Thyroid gland (tissue), 4 donors: Measurements from ENCODE around the gene KRT26. TPM values are rescaled to one million over a fixed set of nuclear protein-coding genes. Genes with fewer than 3 reads are reported as not detected.

ENCODE experiments used
- DNase-seq, 2 donors: peaks; one replicate each; pipeline ENCODE4 v3.0.0-alpha.2; 2019
- H3K27ac ChIP-seq, 3 donors: fragments of 200-600 bp; sonication (generic); 1 replicate in 2 of 3; 2 replicates in 1 of 3; pipeline ENCODE4 v1.5.1; 2016 to 2019; ENCODE audit warnings: mild to moderate bottlenecking in 1 of 3, moderate library complexity in 1 of 3
- H3K27me3 ChIP-seq: fragments of 200-600 bp; sonication (generic); one replicate; pipeline ENCODE4 v1.5.1; 2019
- H3K36me3 ChIP-seq, 2 donors: fragments of 200-600 bp; sonication (generic); one replicate each; pipeline ENCODE4 v1.5.1; 2016 to 2019
- H3K4me1 ChIP-seq, 2 donors: fragments of 200-600 bp; sonication (generic); one replicate each; pipeline ENCODE4 v1.5.1; 2017 to 2019
- H3K4me3 ChIP-seq, 3 donors: fragments of 200-600 bp; sonication (generic); replicated peaks in 1 of 3; 1 replicate in 2 of 3; 2 replicates in 1 of 3; pipeline ENCODE4 v1.5.1; 2016; ENCODE audit warnings: mild to moderate bottlenecking in 1 of 3
- H3K9me3 ChIP-seq: fragments of 200-600 bp; sonication (generic); one replicate; pipeline ENCODE4 v1.5.1; 2017
- POLR2A ChIP-seq, 2 donors: fragments of 450-650 bp; IDR thresholded peaks; one replicate each; pipeline ENCODE4 v1.6.1; 2017; ENCODE audit warnings: antibody characterized with exemption in 2 of 2, mild to moderate bottlenecking in 2 of 2, moderate library complexity in 1 of 2
- WGBS, 2 donors: methylation state at CpG; one replicate each; pipeline ENCODE4 v1.1.5; 2017; 5-methylcytosine and 5-hydroxymethylcytosine counted together
- intact Hi-C: fragments of 100-400 bp; cut with DNase I; formaldehyde crosslinking; loops from one replicate; pipeline ENCODE4 v1.15.1; 2023
- total RNA-seq, 4 donors: library from RNA; depleted of rRNA; stranded (reverse); fragments of >200 nt; gene quantifications; one replicate each; pipeline ENCODE4 v1.2.3, GENCODE V29; 2016
- TF ChIP-seq, protein P1 (sequence below), 6 experiments: fragments of 200-600 bp in 3 of 6; fragments of 450-650 bp in 3 of 6; sonication (generic) in 3 of 6; IDR thresholded peaks; one replicate each; pipeline ENCODE4 v1.5.1; 2016 to 2019; ENCODE audit warnings: antibody characterized with exemption in 6 of 6, mild to moderate bottlenecking in 2 of 6, inconsistent platforms in 1 of 6, moderate library complexity in 1 of 6

The KRT26 gene
- total RNA-seq, 4 donors from 2014 or later: not detected

DNA sequence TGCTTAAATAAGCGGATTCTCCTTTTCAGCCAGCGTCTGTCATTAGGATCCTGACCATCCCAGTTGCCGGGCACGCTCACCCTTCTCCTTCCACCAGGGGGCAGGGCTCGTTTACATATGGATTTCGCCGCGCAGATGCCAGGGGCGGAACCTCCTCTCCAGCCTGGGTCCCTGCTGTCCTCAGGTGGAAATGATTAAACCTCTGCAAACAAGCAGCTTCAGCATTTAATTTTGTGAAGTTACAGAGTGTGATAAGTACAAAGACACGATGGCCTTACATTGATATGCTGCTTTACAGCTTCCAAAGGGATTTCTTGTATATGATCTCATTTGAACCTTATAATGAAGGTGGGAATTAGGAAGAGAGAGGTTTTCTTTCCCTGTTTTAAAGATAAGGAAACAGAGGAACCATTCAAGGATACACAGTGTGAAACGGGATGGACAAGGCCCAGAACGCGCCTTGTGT is 31.6 kb upstream of the KRT26 start:
- Histone ChIP-seq H3K27me3 (peaks cover 5% of the 10 kb centered on the region), H3K27ac (no peak overlapping the region), H3K36me3 (no peaks in the 10 kb centered on the region), H3K9me3 (no peaks in the 10 kb centered on the region), H3K4me3 (no peak overlapping the region), H3K4me1 (no peaks in the 10 kb centered on the region)
- 11 to 12% methylated on average over 13 of the region's 13 CpGs for WGBS, 2 donors
- TF ChIP-seq POLR2A (IDR thresholded peaks at IDR 0.05): no peak
- TF ChIP-seq, protein P1, sequence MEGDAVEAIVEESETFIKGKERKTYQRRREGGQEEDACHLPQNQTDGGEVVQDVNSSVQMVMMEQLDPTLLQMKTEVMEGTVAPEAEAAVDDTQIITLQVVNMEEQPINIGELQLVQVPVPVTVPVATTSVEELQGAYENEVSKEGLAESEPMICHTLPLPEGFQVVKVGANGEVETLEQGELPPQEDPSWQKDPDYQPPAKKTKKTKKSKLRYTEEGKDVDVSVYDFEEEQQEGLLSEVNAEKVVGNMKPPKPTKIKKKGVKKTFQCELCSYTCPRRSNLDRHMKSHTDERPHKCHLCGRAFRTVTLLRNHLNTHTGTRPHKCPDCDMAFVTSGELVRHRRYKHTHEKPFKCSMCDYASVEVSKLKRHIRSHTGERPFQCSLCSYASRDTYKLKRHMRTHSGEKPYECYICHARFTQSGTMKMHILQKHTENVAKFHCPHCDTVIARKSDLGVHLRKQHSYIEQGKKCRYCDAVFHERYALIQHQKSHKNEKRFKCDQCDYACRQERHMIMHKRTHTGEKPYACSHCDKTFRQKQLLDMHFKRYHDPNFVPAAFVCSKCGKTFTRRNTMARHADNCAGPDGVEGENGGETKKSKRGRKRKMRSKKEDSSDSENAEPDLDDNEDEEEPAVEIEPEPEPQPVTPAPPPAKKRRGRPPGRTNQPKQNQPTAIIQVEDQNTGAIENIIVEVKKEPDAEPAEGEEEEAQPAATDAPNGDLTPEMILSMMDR (IDR thresholded peaks at IDR 0.05): peak; percentile 38 to 81 (median 64)
- intact Hi-C loops: loop anchor here (5.0 kb wide), 1 partner anchor 864 kb away; no protein-coding TSS in a partner anchor
- peak; percentile 74 to 75 for DNase-seq

DNA sequence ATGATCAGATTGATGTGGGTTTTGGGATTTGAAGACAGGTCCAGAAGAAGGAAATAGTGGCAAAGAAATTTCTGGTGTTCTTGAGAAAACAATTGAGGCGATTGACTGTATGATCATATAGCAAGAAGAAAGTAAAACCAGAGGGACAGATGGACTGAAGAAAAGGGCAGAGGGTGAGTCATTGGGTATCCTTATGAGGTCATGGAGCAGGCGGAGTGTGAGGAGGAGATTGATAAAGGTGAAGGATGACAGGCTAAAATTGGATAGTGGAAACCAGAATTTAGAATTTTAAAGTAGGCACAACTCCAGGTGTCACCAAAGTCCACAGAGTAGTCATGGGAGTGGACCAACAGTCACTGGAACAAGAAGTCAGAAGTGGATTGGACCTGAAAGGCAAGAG is 29.2 kb upstream of the KRT26 start:
- intact Hi-C loops: loop anchor here (5.0 kb wide), 1 partner anchor 866 kb away; no protein-coding TSS in a partner anchor
- Histone ChIP-seq H3K9me3 (no peaks in the 10 kb centered on the region), H3K4me3 (no peak overlapping the region), H3K4me1 (no peaks in the 10 kb centered on the region), H3K36me3 (no peaks in the 10 kb centered on the region), H3K27me3 (no peaks in the 10 kb centered on the region), H3K27ac (no peak overlapping the region)
- 79 to 91% methylated on average over 2 of the region's 2 CpGs for WGBS, 2 donors
- no peak for DNase-seq
- TF ChIP-seq, protein P1 (IDR thresholded peaks at IDR 0.05): no peak
- no peak for TF ChIP-seq POLR2A (IDR thresholded peaks at IDR 0.05)

DNA sequence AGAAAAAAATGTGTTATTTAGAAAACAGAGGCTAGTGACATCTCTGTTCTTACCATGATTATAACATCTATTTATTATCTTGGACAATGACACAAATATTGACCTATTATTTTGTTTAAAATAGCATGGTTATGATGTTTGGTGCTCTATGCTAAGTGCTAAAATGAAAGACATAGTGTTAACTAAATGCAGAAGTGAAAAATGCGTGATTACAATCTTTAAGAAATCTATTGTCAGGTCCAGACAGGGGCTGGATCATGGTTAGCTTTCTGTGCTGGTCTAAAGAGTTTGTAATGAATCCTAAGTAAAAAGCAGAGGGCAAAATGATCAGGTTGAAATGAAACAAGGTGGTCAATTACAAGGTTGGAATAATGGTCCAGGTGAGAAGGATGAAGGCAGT is 28.4 kb upstream of the KRT26 start:
- Histone ChIP-seq H3K36me3 (no peaks in the 10 kb centered on the region), H3K27ac (no peak overlapping the region), H3K9me3 (no peaks in the 10 kb centered on the region), H3K27me3 (no peaks in the 10 kb centered on the region), H3K4me1 (no peaks in the 10 kb centered on the region), H3K4me3 (no peak overlapping the region)
- no peak for TF ChIP-seq POLR2A (IDR thresholded peaks at IDR 0.05)
- TF ChIP-seq, protein P1 (IDR thresholded peaks at IDR 0.05): no peak
- WGBS, 2 donors: 79 to 91% methylated on average over 1 of the region's 1 CpG
- no peak for DNase-seq
- intact Hi-C loops: loop anchor here (5.0 kb wide), 1 partner anchor 867 kb away; no protein-coding TSS in a partner anchor

DNA sequence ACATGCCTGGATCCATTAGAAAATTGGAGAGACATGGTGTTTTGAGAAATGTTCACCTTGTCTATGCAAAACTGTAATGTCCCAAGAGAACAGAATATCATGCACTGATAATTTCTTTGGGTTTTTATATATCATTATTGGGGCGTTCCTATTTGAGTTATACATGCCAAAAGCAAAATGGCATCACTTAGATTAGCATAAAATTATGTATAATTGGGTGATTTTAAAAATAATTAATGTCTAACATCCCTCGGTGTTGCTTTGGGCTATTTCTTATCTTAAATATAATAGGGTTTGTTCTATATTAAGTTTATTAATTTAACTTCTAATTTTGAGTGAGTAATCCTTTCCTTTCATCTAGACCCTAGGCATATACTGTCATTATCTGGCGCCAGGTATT is 27.9 kb upstream of the KRT26 start, which contains the start of gene KRT28:
Gene KRT28 (minus strand): TSS at position 101 of the 400 bp plus-strand sequence. CDS start 66 bp downstream, at position 35.
- Histone ChIP-seq H3K4me1 (no peaks in the 10 kb centered on the region), H3K36me3 (no peaks in the 10 kb centered on the region), H3K9me3 (no peaks in the 10 kb centered on the region), H3K4me3 (no peak within 1 kb of the TSS), H3K27ac (no peak within 1 kb of the TSS), H3K27me3 (no peaks in the 10 kb centered on the region)
- no peak for DNase-seq
- intact Hi-C loops: loop anchor here (5.0 kb wide), 1 partner anchor 867 kb away; no protein-coding TSS in a partner anchor
- TF ChIP-seq, protein P1 (IDR thresholded peaks at IDR 0.05): no peak
- no peak for TF ChIP-seq POLR2A (IDR thresholded peaks at IDR 0.05)
- WGBS, 2 donors: 79 to 88% methylated on average over 3 of the region's 3 CpGs

DNA sequence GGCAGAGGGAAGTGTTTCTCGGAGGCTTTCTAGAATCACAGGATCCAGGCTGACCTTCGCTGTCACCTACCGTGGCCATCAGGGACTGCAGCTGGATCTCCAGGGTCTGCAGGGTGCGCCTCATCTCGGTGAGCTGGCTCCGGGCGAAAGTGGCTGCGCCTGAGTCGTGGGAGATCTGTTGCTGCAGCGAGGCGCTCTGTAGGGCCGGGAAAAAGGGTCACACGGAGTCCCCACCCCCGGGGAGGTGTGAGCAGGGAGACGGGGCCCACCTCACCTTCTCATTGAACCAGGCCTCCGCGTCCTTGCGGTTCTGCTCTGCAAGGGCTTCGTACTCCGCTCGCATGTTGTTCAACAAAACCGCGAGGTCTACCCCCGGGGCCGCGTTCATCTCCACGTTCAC is 24.8 kb upstream of the KRT26 start:
- TF ChIP-seq, protein P1 (IDR thresholded peaks at IDR 0.05): no peak
- TF ChIP-seq POLR2A (IDR thresholded peaks at IDR 0.05): no peak
- 76 to 85% methylated on average over 27 of the region's 27 CpGs for WGBS, 2 donors
- Histone ChIP-seq H3K27ac (no peak overlapping the region), H3K36me3 (no peaks in the 10 kb centered on the region), H3K4me3 (no peak overlapping the region), H3K27me3 (no peaks in the 10 kb centered on the region), H3K4me1 (no peaks in the 10 kb centered on the region), H3K9me3 (no peaks in the 10 kb centered on the region)
- DNase-seq: no peak
- intact Hi-C loops: no loop called here
